Lower lobe of right lung (tissue), 2 donors: Measurements from ENCODE around the gene NFX1. TPM values are rescaled to one million over a fixed set of nuclear protein-coding genes. Genes with fewer than 3 reads are reported as not detected.

Source experiments
- ATAC-seq, 2 donors: fragments of 200-7000 bp; cut with Tn5 transposase; one replicate each; pipeline ENCODE4 v1.9.1; 2020 to 2022; ENCODE audit warnings: mild to moderate bottlenecking in 2 of 2, moderate library complexity in 2 of 2
- DNase-seq: peaks from one replicate; pipeline ENCODE4 v3.0.0-alpha.2; 2020
- H3K27ac ChIP-seq: fragments of 200-600 bp; one replicate; pipeline ENCODE4 v1.8.0; 2022
- H3K27me3 ChIP-seq: fragments of 200-600 bp; one replicate; pipeline ENCODE4 v1.8.0; 2022; ENCODE audit warnings: low read depth
- H3K36me3 ChIP-seq: fragments of 200-600 bp; one replicate; pipeline ENCODE4 v1.8.0; 2022; ENCODE audit warnings: mild to moderate bottlenecking
- H3K4me1 ChIP-seq: fragments of 200-600 bp; one replicate; pipeline ENCODE4 v1.8.0; 2022
- H3K4me3 ChIP-seq: fragments of 200-600 bp; one replicate; pipeline ENCODE4 v1.8.0; 2022; ENCODE audit warnings: mild to moderate bottlenecking
- H3K9me3 ChIP-seq: fragments of 200-600 bp; one replicate; pipeline ENCODE4 v1.8.0; 2022
- intact Hi-C: fragments of 100-400 bp; cut with DNase I; formaldehyde crosslinking; loops from one replicate; pipeline ENCODE4 v1.11.0; 2022
- total RNA-seq: library from RNA; stranded (reverse); fragmentation: NEBNext Ultra II Directional; extraction: Animal tissue kit (Norgen Biotek cat#: 25700); gene quantifications from one replicate; pipeline ENCODE4 v1.2.1, GENCODE V29; 2021
- TF ChIP-seq, protein P1 (sequence below): fragments of 200-600 bp; IDR thresholded peaks from one replicate; pipeline ENCODE4 v1.8.0; 2022; ENCODE audit warnings: antibody characterized with exemption, mild to moderate bottlenecking
- donor health status: DM: no; HTN: yes; CAD: no; lungs with severe emphysema.

Gene NFX1
- total RNA-seq, 1 donor from 2014 or later: 36.2 TPM

DNA sequence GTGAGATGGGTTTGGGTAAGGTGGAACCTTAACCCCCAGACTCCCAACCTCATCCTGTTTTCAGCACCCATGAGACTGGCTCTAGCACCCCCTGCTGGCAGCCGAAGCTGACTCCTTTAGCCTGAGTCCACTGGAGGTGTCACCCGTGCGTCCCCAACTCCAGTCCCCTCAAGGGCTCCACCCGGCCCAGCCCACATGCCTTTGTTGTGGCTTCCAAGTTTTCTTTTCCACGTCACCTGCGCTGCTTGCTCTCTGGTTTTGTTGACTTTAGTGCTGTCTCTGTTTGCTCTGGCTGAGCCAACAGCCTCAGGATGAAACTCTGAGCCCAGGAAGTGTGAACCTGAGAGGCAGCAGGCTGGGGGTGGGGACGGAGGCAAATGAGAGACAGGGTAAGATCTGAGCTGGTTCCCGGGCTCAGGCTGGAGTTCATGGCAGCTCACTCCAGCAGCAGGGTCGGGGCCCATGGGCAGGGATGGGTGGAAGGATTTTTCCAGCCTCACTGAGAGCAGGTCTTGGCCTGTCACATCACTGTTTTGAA, 125.3 kb downstream of the NFX1 start:
- DNase-seq (peak; percentile 96), ATAC-seq (peak; percentile 96)
- H3K36me3 ChIP-seq: no peaks in the 10 kb centered on the region
- no peaks in the 10 kb centered on the region for H3K9me3 ChIP-seq
- H3K27ac ChIP-seq: peak overlapping the region; percentile 80
- TF ChIP-seq, protein P1, sequence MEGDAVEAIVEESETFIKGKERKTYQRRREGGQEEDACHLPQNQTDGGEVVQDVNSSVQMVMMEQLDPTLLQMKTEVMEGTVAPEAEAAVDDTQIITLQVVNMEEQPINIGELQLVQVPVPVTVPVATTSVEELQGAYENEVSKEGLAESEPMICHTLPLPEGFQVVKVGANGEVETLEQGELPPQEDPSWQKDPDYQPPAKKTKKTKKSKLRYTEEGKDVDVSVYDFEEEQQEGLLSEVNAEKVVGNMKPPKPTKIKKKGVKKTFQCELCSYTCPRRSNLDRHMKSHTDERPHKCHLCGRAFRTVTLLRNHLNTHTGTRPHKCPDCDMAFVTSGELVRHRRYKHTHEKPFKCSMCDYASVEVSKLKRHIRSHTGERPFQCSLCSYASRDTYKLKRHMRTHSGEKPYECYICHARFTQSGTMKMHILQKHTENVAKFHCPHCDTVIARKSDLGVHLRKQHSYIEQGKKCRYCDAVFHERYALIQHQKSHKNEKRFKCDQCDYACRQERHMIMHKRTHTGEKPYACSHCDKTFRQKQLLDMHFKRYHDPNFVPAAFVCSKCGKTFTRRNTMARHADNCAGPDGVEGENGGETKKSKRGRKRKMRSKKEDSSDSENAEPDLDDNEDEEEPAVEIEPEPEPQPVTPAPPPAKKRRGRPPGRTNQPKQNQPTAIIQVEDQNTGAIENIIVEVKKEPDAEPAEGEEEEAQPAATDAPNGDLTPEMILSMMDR: peak; percentile 84
- H3K27me3 ChIP-seq: no peaks in the 10 kb centered on the region
- intact Hi-C loops: no loop called here
- H3K4me3 ChIP-seq: no peak overlapping the region
- peaks cover 35% of the 10 kb centered on the region for H3K4me1 ChIP-seq

- Histone ChIP-seq H3K9me3 (no peaks in the 10 kb centered on the region), H3K36me3 (no peaks in the 10 kb centered on the region), H3K27ac (no peak overlapping the region), H3K4me3 (no peak overlapping the region), H3K4me1 (peaks cover 35% of the 10 kb centered on the region), H3K27me3 (no peaks in the 10 kb centered on the region)
- intact Hi-C loops: no loop called here
- DNase-seq (no peak), ATAC-seq (no peak)
- TF ChIP-seq, protein P1: no peak
Observed at GRCh38 chr9:33416996-33417395, 126.7 kb downstream of the NFX1 start.

- no peaks in the 10 kb centered on the region for H3K9me3 ChIP-seq
- no peak overlapping the region for H3K27ac ChIP-seq
- H3K36me3 ChIP-seq: no peaks in the 10 kb centered on the region
- no peak for DNase-seq
- peaks cover 35% of the 10 kb centered on the region for H3K4me1 ChIP-seq
- H3K27me3 ChIP-seq: no peaks in the 10 kb centered on the region
- ATAC-seq: no peak
- intact Hi-C loops: no loop called here
- TF ChIP-seq, protein P1: no peak
- no peak overlapping the region for H3K4me3 ChIP-seq
Observed at GRCh38 chr9:33418090-33418489, 127.8 kb downstream of the NFX1 start.

GRCh38 chr9:33419708-33420303, 129.5 kb downstream of the NFX1 start:
- TF ChIP-seq, protein P1: no peak
- Histone ChIP-seq H3K27me3 (no peaks in the 10 kb centered on the region), H3K4me3 (no peak overlapping the region), H3K27ac (no peak overlapping the region), H3K9me3 (no peaks in the 10 kb centered on the region), H3K4me1 (peaks cover 22% of the 10 kb centered on the region), H3K36me3 (no peaks in the 10 kb centered on the region)
- no peak for ATAC-seq
- intact Hi-C loops: no loop called here
- no peak for DNase-seq

Other genes starting within 250 kb of the NFX1 start
- gene SMU1, start 213.8 kb upstream of the NFX1 start, total RNA-seq: 20.5 TPM
- 72.0 TPM for gene B4GALT1, start 123.2 kb upstream of the NFX1 start, total RNA-seq
- not detected for gene SPINK4, start 50.3 kb upstream of the NFX1 start, total RNA-seq
- 98.5 TPM for gene BAG1, start 25.8 kb upstream of the NFX1 start, total RNA-seq
- 80.9 TPM for gene CHMP5, start 25.5 kb upstream of the NFX1 start, total RNA-seq
- gene AQP7, start 112.1 kb downstream of the NFX1 start, total RNA-seq: 3.7 TPM
- 357 TPM for gene AQP3, start 157.1 kb downstream of the NFX1 start, total RNA-seq
- gene NOL6, start 183.4 kb downstream of the NFX1 start, total RNA-seq: 27.6 TPM
- 0.65 TPM for gene ANKRD18B, start 233.7 kb downstream of the NFX1 start, total RNA-seq